HL-60 (cell line): ENCODE data around the gene JOSD1.

Experiments
- DNase-seq, 2 experiments: peaks; one replicate each; pipeline ENCODE4 v3.0.0-alpha.2; 2010 to 2020; ENCODE audit warnings: low read depth in 1 of 2, low spot score in 1 of 2
- H3K27ac ChIP-seq: fragments of 250-450 bp; sonication (Bioruptor Pico); replicated peaks from 2 replicates; pipeline ENCODE4 v1.5.1; 2020; ENCODE audit warnings: mild to moderate bottlenecking, moderate library complexity
- H3K27me3 ChIP-seq: fragments of 250-450 bp; sonication (Bioruptor Pico); 2 replicates; pipeline ENCODE4 v1.5.1; 2021; ENCODE audit warnings: mild to moderate bottlenecking, moderate library complexity; ENCODE audit not compliant: insufficient read depth, poor library complexity, severe bottlenecking
- H3K4me3 ChIP-seq: replicated peaks from 2 replicates; pipeline ENCODE4 v1.5.1; 2011; ENCODE audit warnings: mild to moderate bottlenecking, control low read depth, low read length; ENCODE audit not compliant: insufficient read depth
- GABPA ChIP-seq: IDR thresholded peaks from 2 replicates; pipeline ENCODE4 v1.6.1; 2012; ENCODE audit warnings: low read depth
- POLR2AphosphoS5 ChIP-seq: IDR thresholded peaks from 2 replicates; pipeline ENCODE4 v1.6.1; 2012; ENCODE audit warnings: low read depth
- SPI1 ChIP-seq: IDR thresholded peaks from 2 replicates; pipeline ENCODE4 v1.6.1; 2012; ENCODE audit warnings: low read depth, mild to moderate bottlenecking, borderline replicate concordance
- TF ChIP-seq, protein P1 (sequence below): IDR thresholded peaks from one replicate; pipeline ENCODE4 v1.5.1; 2011; ENCODE audit warnings: low read length, control low read depth, inconsistent platforms; ENCODE audit not compliant: insufficient read depth
- TF ChIP-seq, protein P2 (sequence below): IDR thresholded peaks from 2 replicates; pipeline ENCODE4 v1.6.1; 2012; ENCODE audit warnings: low read depth; ENCODE audit not compliant: insufficient replicate concordance

JOSD1 gene

DNA sequence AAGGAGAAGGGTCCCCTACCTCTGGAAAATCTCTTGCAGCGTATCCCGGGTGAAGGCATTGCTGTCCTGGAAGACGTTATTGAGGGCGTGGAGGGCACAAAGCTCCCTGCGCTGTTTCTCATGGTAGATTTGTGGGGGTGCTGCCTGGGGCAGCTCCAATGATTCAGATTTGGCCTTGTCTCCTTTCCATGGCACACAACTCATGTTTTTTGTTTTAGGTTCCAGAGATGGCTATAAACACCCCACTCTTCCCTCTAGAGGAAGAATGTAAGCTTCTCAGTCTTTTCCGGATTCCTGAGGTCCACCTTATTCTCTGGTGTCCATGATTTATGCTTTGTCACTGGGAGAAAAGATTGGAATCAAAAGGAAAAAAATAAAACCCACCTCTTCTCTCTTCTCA, 959 bp downstream of the JOSD1 start:
- no peak for DNase-seq
- peak overlapping the region; percentile 67 for H3K4me3 ChIP-seq
- H3K27ac ChIP-seq: peak overlapping the region; percentile 57
- TF ChIP-seq POLR2AphosphoS5: no peak
- TF ChIP-seq, protein P1, sequence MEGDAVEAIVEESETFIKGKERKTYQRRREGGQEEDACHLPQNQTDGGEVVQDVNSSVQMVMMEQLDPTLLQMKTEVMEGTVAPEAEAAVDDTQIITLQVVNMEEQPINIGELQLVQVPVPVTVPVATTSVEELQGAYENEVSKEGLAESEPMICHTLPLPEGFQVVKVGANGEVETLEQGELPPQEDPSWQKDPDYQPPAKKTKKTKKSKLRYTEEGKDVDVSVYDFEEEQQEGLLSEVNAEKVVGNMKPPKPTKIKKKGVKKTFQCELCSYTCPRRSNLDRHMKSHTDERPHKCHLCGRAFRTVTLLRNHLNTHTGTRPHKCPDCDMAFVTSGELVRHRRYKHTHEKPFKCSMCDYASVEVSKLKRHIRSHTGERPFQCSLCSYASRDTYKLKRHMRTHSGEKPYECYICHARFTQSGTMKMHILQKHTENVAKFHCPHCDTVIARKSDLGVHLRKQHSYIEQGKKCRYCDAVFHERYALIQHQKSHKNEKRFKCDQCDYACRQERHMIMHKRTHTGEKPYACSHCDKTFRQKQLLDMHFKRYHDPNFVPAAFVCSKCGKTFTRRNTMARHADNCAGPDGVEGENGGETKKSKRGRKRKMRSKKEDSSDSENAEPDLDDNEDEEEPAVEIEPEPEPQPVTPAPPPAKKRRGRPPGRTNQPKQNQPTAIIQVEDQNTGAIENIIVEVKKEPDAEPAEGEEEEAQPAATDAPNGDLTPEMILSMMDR: no peak
- TF ChIP-seq SPI1: no peak
- TF ChIP-seq, protein P2, sequence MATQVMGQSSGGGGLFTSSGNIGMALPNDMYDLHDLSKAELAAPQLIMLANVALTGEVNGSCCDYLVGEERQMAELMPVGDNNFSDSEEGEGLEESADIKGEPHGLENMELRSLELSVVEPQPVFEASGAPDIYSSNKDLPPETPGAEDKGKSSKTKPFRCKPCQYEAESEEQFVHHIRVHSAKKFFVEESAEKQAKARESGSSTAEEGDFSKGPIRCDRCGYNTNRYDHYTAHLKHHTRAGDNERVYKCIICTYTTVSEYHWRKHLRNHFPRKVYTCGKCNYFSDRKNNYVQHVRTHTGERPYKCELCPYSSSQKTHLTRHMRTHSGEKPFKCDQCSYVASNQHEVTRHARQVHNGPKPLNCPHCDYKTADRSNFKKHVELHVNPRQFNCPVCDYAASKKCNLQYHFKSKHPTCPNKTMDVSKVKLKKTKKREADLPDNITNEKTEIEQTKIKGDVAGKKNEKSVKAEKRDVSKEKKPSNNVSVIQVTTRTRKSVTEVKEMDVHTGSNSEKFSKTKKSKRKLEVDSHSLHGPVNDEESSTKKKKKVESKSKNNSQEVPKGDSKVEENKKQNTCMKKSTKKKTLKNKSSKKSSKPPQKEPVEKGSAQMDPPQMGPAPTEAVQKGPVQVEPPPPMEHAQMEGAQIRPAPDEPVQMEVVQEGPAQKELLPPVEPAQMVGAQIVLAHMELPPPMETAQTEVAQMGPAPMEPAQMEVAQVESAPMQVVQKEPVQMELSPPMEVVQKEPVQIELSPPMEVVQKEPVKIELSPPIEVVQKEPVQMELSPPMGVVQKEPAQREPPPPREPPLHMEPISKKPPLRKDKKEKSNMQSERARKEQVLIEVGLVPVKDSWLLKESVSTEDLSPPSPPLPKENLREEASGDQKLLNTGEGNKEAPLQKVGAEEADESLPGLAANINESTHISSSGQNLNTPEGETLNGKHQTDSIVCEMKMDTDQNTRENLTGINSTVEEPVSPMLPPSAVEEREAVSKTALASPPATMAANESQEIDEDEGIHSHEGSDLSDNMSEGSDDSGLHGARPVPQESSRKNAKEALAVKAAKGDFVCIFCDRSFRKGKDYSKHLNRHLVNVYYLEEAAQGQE: no peak
- no peak for TF ChIP-seq GABPA
- no peaks in the 10 kb centered on the region for H3K27me3 ChIP-seq

DNA sequence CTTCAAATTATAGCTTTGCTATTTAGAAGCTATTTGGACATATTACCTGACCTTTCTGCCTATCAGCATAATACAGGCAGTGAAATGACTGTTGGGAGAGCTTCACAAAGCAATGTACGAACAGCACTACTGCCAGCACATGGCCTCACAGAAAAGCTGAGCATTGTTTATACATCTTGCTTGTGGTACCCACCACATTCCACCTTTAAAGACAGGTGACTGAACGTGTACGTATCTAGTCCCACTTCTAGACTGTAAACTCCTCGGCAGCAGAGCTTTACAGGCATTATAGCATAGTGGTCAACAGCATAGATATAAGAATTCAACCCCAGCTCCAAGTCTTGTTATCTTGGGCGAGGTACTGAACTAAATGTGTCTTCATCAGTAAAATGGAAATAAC, 1.6 kb downstream of the JOSD1 start:
- no peak for TF ChIP-seq GABPA
- Histone ChIP-seq H3K27ac (no peak overlapping the region), H3K4me3 (no peak overlapping the region), H3K27me3 (no peaks in the 10 kb centered on the region)
- DNase-seq: no peak

DNA sequence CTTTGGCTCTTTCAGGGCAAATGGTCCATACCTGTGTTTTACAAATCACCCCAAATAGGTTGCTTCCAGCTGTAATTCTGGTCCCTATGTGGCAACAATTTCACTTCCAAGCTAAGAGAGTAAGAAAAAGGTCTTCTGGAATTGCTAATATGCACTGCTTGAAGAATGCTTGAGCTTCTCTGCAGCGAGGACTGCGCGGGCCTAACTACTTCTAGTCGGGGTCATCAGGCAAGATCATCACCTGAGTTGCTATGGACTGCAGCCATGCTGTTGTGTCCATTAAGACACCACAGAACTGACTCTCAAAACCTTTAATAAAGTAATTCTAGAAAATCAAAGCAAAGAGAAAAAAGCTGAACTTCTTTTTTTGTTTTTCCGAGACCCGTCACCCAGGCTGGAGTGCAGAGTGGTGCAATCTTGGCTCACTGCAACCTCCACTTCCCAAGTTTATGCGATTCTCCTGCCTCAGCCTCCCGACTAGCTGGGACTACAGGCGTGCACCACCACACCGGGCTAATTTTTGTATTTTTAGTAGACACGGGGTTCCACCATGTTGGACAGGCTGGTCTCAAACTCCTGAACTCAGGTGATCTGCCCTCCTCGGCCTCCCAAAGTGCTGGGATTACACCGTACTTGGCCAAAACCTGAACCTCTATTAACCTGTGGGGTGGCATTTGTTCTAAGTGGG, 2.2 kb downstream of the JOSD1 start:
- H3K4me3 ChIP-seq: no peak overlapping the region
- TF ChIP-seq POLR2AphosphoS5: no peak
- TF ChIP-seq, protein P1: no peak
- TF ChIP-seq, protein P2: no peak
- TF ChIP-seq GABPA: no peak
- TF ChIP-seq SPI1: no peak
- H3K27me3 ChIP-seq: no peaks in the 10 kb centered on the region
- H3K27ac ChIP-seq: no peak overlapping the region
- no peak for DNase-seq

DNA sequence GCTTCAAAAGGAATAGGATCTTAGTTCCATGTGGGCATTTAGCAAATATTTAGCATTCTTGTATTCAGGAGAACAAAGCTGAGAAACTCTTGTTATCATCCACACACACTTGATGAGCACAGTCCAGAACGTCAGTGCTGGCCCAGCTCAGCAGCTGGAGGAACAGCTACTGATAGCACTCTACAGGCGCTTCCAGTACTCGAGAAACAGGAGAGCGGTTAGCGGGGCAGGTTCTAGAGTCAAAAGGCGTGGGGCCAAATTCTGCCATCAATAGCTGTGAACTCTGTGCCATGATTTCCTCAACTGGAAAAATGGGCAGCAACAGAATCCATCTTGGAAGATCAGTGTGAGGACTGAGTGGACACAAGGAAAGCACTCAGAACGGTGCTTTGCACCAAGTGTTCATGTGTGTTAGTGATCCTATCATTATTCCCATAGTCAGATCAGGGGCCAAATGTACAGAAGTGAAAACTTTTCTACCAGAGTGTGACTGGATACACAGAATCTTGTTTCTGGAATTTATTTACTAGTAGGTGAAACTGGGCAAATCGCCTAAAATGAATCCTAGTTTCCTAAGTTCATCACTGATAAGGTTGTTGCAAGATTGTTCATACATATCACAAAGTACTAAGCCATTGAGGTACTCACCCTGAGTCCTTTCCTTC, 3.2 kb downstream of the JOSD1 start:
- Histone ChIP-seq H3K4me3 (no peak overlapping the region), H3K27ac (no peak overlapping the region), H3K27me3 (no peaks in the 10 kb centered on the region)
- TF ChIP-seq, protein P2: no peak
- no peak for TF ChIP-seq SPI1
- TF ChIP-seq POLR2AphosphoS5: no peak
- TF ChIP-seq, protein P1: no peak
- no peak for DNase-seq
